Caco-2 (cell line): Measurements from ENCODE around the gene SV2B. TPM values are rescaled to one million over a fixed set of nuclear protein-coding genes. Genes with fewer than 3 reads are reported as not detected.

ENCODE experiments used
- BruUV-seq: library from RNA; stranded (reverse); fragments of 400-500 nt; replicated peaks from 2 replicates; lab custom pipeline; 2021; lab: Mats Ljungman, UMichigan
- CTCF ChIA-PET: fragments of 300-600 bp; sonication (Branson Sonifier 250); formaldehyde crosslinking; loops from one replicate; lab custom pipeline; 2022; ENCODE audit warnings: antibody characterized with exemption; lab: Charles Lee
- POLR2A ChIA-PET: fragments of 300-600 bp; sonication (Branson Sonifier 250); formaldehyde crosslinking; loops from one replicate; lab custom pipeline; 2022; ENCODE audit warnings: antibody characterized with exemption; lab: Charles Lee
- DNase-seq, 2 experiments: peaks; one replicate each; pipeline versions ENCODE4 v3.0.0 to v3.0.0-alpha.2; 2020 to 2022
- H3K27me3 ChIP-seq: replicated peaks from 2 replicates; pipeline ENCODE4 v1.6.0; 2011; ENCODE audit warnings: low read length; ENCODE audit not compliant: control insufficient read depth, insufficient read depth
- H3K36me3 ChIP-seq: 2 replicates; pipeline ENCODE4 v1.5.1; 2011; ENCODE audit warnings: low read length; ENCODE audit not compliant: control insufficient read depth, insufficient read depth
- H3K4me1 ChIP-seq: fragments of 250-450 bp; sonication (Bioruptor Pico); 2 replicates; pipeline ENCODE4 v1.5.1; 2020; ENCODE audit warnings: mild to moderate bottlenecking
- H3K4me3 ChIP-seq: 2 replicates; pipeline ENCODE4 v1.5.1; 2011; ENCODE audit warnings: low read depth, mild to moderate bottlenecking, control low read depth, low read length
- H3K9me3 ChIP-seq: fragments of 250-450 bp; sonication (Bioruptor Pico); 2 replicates; pipeline ENCODE4 v1.5.1; 2020; ENCODE audit warnings: mild to moderate bottlenecking, moderate library complexity
- H3K27ac Mint-ChIP-seq: one replicate; pipeline ENCODE4 v1.8.0; 2022; ENCODE audit warnings: mixed read lengths; ENCODE audit not compliant: unreplicated experiment
- H3K27me3 Mint-ChIP-seq: one replicate; pipeline ENCODE4 v1.8.0; 2022; ENCODE audit warnings: mixed read lengths; ENCODE audit not compliant: insufficient read depth, unreplicated experiment
- H3K36me3 Mint-ChIP-seq: one replicate; pipeline ENCODE4 v1.8.0; 2022; ENCODE audit warnings: mild to moderate bottlenecking, mixed read lengths; ENCODE audit not compliant: insufficient read depth, unreplicated experiment
- H3K4me1 Mint-ChIP-seq: one replicate; pipeline ENCODE4 v1.8.0; 2022; ENCODE audit warnings: low read depth, mixed read lengths; ENCODE audit not compliant: unreplicated experiment
- H3K4me3 Mint-ChIP-seq: one replicate; pipeline ENCODE4 v1.8.0; 2022; ENCODE audit warnings: mild to moderate bottlenecking, moderate library complexity, mixed read lengths; ENCODE audit not compliant: unreplicated experiment
- H3K9me3 Mint-ChIP-seq: one replicate; pipeline ENCODE4 v1.8.0; 2022; ENCODE audit warnings: mixed read lengths; ENCODE audit not compliant: unreplicated experiment
- intact Hi-C: fragments of 100-400 bp; cut with micrococcal nuclease; formaldehyde crosslinking; loops from one replicate; pipeline ENCODE4 v1.10.0; 2022; ENCODE audit not compliant: unreplicated experiment
- total RNA-seq: library from RNA; stranded (reverse); gene quantifications from 2 replicates; pipeline ENCODE4 v1.2.3, GENCODE V29; 2022
- TF ChIP-seq, protein P1 (sequence below), 2 experiments: fragments of 200-600 bp in 1 of 2; IDR thresholded peaks; 1 replicate in 1 of 2; 2 replicates in 1 of 2; pipeline versions ENCODE4 v1.5.1 to v1.8.0; 2011 to 2022; ENCODE audit warnings: antibody characterized with exemption in 1 of 2, control low read depth in 1 of 2, inconsistent platforms in 1 of 2, low read depth in 1 of 2, low read length in 1 of 2, mild to moderate bottlenecking in 1 of 2, moderate library complexity in 1 of 2; ENCODE audit not compliant: insufficient read depth in 1 of 2, severe bottlenecking in 1 of 2, unreplicated experiment in 1 of 2

SV2B gene
- total RNA-seq, 1 experiment from 2014 or later = not detected

DNA sequence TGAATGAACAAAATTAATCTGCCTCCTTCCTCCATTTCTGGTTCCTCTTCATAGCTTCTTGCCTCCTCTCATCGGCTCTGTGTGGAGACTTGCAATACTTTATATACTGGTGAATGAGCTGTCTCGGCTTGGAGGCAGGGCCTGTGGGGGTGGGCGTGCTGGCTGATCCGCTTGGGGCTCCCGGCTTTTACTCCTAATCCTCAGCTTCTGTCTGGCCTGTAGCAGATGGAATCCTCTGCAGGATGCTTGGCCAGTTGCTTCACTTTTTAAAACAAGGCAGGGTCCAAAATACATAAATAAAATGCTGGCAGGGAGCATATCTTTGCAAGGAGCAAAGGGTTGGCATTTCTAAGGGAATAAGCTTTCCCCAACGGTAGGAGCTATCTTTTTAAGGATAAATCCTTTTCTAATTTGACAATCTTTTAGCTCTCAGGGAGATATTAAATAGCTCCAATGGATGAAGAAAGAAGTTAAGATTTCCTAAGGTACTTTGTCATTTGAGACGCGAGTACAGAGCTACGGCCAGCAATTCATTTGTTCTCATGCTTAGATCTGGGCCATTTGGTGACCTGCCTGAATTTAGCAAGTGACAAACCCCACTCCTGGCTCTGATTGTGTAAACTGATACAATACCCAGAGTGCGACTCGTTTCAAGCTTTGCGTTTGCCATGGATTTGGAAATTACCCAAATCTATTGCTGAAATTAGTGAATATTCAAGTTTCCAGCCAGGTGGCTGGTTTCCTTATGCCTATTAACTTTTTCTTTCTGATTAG, 18.9 kb downstream of the SV2B start:
- intact Hi-C loops = no loop called here
- no peaks in the 10 kb centered on the region for H3K9me3 Mint-ChIP-seq
- Histone ChIP-seq H3K4me3 (no peak overlapping the region), H3K36me3 (no peaks in the 10 kb centered on the region), H3K27me3 (no peaks in the 10 kb centered on the region), H3K4me1 (no peaks in the 10 kb centered on the region), H3K9me3 (no peaks in the 10 kb centered on the region)
- ChIA-PET POLR2A (no interaction called here), CTCF (interaction anchor here (0.6 kb wide), 1 partner anchor 1192 kb away, joined by 6 read pairs; no protein-coding TSS in a partner anchor)
- H3K27me3 Mint-ChIP-seq = peaks cover 7% of the 10 kb centered on the region
- DNase-seq = no peak
- TF ChIP-seq, protein P1, sequence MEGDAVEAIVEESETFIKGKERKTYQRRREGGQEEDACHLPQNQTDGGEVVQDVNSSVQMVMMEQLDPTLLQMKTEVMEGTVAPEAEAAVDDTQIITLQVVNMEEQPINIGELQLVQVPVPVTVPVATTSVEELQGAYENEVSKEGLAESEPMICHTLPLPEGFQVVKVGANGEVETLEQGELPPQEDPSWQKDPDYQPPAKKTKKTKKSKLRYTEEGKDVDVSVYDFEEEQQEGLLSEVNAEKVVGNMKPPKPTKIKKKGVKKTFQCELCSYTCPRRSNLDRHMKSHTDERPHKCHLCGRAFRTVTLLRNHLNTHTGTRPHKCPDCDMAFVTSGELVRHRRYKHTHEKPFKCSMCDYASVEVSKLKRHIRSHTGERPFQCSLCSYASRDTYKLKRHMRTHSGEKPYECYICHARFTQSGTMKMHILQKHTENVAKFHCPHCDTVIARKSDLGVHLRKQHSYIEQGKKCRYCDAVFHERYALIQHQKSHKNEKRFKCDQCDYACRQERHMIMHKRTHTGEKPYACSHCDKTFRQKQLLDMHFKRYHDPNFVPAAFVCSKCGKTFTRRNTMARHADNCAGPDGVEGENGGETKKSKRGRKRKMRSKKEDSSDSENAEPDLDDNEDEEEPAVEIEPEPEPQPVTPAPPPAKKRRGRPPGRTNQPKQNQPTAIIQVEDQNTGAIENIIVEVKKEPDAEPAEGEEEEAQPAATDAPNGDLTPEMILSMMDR (IDR thresholded peaks at IDR 0.05; ENCODE audit: insufficient read depth in 1 of 2, low read depth in 1 of 2, low read length in 1 of 2, severe bottlenecking in 1 of 2, unreplicated experiment in 1 of 2) = no peak
- H3K27ac Mint-ChIP-seq = no peak overlapping the region
- H3K36me3 Mint-ChIP-seq = no peaks in the 10 kb centered on the region
- BruUV-seq = no TSS peak
- no peak overlapping the region for H3K4me3 Mint-ChIP-seq
- H3K4me1 Mint-ChIP-seq = no peaks in the 10 kb centered on the region

DNA sequence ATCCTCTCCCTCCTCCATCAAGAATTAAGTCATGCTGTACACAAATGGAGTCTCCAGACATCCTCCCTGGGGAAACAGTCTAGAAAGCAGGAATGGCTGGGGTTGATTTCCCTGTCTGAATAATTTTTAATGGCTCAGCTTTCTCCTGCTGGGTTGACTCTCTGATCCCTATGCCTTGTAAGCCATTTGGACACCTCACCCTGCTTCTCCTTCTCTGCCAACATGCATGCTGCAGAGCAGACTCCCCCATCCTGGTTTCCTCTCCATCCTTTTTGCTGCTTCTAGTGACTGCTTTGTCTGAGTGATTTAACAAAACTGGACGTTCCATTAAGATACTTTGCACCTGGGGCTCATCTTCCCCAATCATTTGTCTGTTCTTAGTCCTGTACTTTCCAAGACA, 22.2 kb downstream of the SV2B start:
- H3K9me3 Mint-ChIP-seq = no peaks in the 10 kb centered on the region
- Histone ChIP-seq H3K9me3 (no peaks in the 10 kb centered on the region), H3K4me1 (no peaks in the 10 kb centered on the region), H3K27me3 (no peaks in the 10 kb centered on the region), H3K36me3 (no peaks in the 10 kb centered on the region), H3K4me3 (no peak overlapping the region)
- H3K27me3 Mint-ChIP-seq = no peaks in the 10 kb centered on the region
- TF ChIP-seq, protein P1 (IDR thresholded peaks at IDR 0.05; ENCODE audit: insufficient read depth in 1 of 2, low read depth in 1 of 2, low read length in 1 of 2, severe bottlenecking in 1 of 2, unreplicated experiment in 1 of 2) = no peak
- POLR2A ChIA-PET = interaction anchor here (0.7 kb wide), 1 partner anchor 54 kb away, joined by 7 read pairs; no protein-coding TSS in a partner anchor
- H3K4me3 Mint-ChIP-seq = no peak overlapping the region
- no peaks in the 10 kb centered on the region for H3K4me1 Mint-ChIP-seq
- H3K36me3 Mint-ChIP-seq = no peaks in the 10 kb centered on the region
- CTCF ChIA-PET = no interaction called here
- H3K27ac Mint-ChIP-seq = no peak overlapping the region
- no peak for DNase-seq
- BruUV-seq = no TSS peak
- intact Hi-C loops = no loop called here

DNA sequence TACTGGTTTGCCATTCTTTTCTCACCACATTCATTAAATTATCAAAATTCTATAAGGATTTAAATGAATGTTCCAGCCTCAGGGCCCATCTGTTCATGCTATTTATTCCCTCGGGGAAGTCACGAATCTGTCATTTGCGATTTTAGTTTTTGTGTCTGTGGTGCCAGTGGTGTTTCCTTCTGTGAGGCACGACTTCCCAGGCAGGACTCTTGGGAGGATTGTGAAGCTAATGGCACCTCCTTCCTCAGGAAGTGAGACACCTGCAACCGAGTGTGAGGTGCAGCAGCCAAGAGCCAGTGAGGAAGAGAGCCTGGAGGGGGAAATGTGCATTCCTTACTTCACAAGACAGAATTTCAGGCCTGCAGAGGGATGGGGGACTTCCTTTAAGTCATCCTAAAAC, 24.1 kb downstream of the SV2B start:
- Mint-ChIP-seq H3K36me3 (no peaks in the 10 kb centered on the region), H3K4me1 (no peaks in the 10 kb centered on the region), H3K4me3 (no peak overlapping the region), H3K9me3 (no peaks in the 10 kb centered on the region), H3K27ac (no peak overlapping the region), H3K27me3 (no peaks in the 10 kb centered on the region)
- H3K27me3 ChIP-seq = no peaks in the 10 kb centered on the region
- ChIA-PET CTCF (no interaction called here), POLR2A (no interaction called here)
- no peak for DNase-seq
- no peaks in the 10 kb centered on the region for H3K9me3 ChIP-seq
- intact Hi-C loops = no loop called here
- TF ChIP-seq, protein P1 (IDR thresholded peaks at IDR 0.05; ENCODE audit: insufficient read depth in 1 of 2, low read depth in 1 of 2, low read length in 1 of 2, severe bottlenecking in 1 of 2, unreplicated experiment in 1 of 2) = no peak
- no peaks in the 10 kb centered on the region for H3K4me1 ChIP-seq
- H3K36me3 ChIP-seq = no peaks in the 10 kb centered on the region
- no TSS peak for BruUV-seq
- no peak overlapping the region for H3K4me3 ChIP-seq
